NCI-H1092 (cell line): ENCODE measurements around the gene DGCR8.
A peak's percentile ranks its signal among the peaks of the same experiment; 100 is the strongest.
"Not testable (repeated sequence)": the region's sequence is repeated elsewhere in the genome, so short reads cannot be mapped to it uniquely, and the experiment has no call there.

Experiments used
- DNase-seq: peaks from one replicate; lab custom pipeline; 2025; lab: John Stamatoyannopoulos, UW

DGCR8 gene

GRCh38 chr22:20153945-20154344, 73.9 kb downstream of the DGCR8 start:
- DNase-seq = no peak

GRCh38 chr22:20154602-20155187, 74.7 kb downstream of the DGCR8 start:
- no peak for DNase-seq

- DNase-seq = peak; percentile 95
Measured at GRCh38 chr22:20155330-20156041, 75.4 kb downstream of the DGCR8 start.

GRCh38 chr22:20156042-20156389, 76.0 kb downstream of the DGCR8 start:
- DNase-seq = no peak

DNA sequence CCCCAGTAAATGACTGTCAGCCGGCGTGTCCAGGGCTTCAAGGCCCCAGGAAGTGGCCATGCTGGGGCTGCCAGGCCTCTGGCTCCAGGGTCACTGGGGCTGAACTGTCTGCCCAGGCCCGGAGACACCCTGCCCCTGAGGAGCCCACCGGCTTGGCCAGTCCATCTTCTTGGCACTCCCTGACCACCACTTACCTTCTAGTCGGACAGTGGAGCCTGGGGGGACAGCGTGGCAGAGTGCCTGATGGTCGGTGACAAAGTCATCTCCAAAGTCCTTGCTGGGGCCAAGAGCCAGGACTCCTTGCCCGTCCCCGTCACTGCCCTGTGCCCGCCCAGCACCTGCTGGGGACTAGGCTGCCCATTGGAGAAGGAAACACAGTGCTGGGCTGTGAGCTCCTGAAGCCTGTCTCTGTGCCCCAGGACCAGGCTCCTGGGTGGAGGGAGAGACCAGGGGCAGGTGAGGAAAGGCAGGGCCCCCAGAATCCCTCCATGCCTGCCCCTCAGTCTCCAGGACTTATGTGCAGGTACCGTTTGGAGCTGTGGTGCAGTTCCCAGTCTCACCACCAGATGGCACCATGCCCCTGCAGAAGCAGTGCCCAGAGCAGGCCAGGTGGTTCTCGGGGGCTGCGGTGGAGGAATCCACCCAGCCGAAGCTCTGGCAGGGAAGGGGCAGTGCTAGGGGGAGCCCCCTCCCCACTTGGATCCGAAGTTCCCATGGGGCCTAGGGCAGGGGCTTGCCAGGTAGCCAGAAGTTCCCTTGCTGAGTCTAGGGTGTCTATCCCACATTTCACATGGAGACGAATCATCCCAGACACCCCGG, 76.8 kb downstream of the DGCR8 start:
- peak; percentile 59 for DNase-seq

GRCh38 chr22:20157430-20158183, 77.6 kb downstream of the DGCR8 start:
- DNase-seq = no peak

DNA sequence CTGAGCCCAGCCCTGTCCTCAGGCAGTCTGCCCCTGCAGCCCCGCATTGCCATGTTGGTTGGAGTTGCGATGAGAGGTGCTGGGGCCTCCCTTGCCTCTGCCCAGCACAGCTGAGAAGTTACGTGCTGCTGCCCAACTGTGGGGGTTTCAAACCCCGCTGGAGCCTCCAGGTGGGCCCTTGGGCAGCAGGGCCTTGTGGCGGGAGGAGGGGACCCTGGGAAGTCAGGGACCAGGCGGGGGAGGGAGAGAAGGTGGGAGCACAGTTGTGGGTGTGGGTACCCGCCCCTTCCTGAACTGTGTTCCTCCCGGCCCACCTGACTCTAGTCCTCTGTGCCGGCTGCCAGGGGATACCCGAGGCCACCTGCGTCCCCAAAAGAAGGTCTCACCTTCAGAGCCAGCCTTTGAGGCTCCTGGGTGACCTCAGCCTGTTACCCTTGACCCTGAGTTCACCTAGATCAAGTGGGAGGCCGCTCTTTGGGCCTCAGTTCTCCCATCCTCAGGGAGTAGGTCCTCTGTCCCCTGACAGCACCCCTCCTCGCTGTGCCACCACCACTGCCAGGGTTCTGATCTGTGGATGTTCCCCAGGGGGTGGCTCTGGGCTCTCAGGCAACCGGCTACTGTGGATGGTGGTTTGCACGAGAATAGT, 78.5 kb downstream of the DGCR8 start:
- no peak for DNase-seq

GRCh38 chr22:20159076-20159475, 79.0 kb downstream of the DGCR8 start:
- DNase-seq = no peak

GRCh38 chr22:20159531-20159930, 79.5 kb downstream of the DGCR8 start:
- not testable (repeated sequence) for DNase-seq

GRCh38 chr22:20160041-20160440, 80.0 kb downstream of the DGCR8 start:
- no peak for DNase-seq
